GM21447 (cell line): ENCODE data around the gene TMEM167A.
A peak's percentile ranks its signal among the peaks of the same experiment; 100 is the strongest.
"Not testable (repeated sequence)": the region's sequence is repeated elsewhere in the genome, so short reads cannot be mapped to it uniquely, and the experiment has no call there.

ENCODE experiments used
- ATAC-seq: cut with Tn5 transposase; IDR thresholded peaks from one replicate; pipeline ENCODE4 v1.9.1; 2021; ENCODE audit not compliant: unreplicated experiment

The TMEM167A gene

DNA sequence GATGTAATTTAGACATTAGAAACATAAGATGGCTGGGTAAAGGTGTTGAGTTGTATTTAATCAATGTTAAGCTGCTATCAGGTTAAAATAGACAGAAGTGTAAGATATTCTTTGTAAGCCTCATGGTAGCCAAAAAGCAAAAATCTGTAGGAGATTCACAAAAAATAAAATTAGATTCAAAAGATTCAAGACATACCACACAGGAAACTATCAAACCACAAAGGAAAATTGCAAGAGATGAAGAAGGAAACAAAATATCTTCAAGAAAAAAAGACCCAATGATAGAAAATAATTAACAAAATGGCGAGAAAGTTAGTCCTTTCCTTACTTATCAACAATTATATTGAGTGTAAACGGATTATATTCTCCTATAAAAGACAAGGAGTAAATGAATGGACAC, 15.4 kb upstream of the TMEM167A start:
- no peak for ATAC-seq

DNA sequence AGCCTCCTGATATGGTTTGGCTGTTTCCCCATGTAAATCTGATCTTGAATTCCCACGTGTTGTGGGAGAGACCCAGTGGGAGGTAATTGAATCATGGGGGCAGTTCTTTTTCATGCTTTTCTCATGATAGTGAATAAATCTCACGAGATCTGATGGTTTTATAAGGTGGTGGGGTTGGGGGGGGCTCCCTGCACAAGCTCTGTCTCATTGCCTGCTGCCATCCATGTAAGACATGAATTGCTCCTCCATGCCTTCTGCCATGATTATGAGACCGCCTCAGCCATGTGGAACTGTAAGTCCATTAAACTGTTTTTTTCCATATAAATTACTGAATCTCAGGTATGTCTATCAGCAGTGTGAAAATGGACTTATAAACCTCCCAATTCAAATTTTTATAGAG, 13.0 kb upstream of the TMEM167A start:
- no peak for ATAC-seq

DNA sequence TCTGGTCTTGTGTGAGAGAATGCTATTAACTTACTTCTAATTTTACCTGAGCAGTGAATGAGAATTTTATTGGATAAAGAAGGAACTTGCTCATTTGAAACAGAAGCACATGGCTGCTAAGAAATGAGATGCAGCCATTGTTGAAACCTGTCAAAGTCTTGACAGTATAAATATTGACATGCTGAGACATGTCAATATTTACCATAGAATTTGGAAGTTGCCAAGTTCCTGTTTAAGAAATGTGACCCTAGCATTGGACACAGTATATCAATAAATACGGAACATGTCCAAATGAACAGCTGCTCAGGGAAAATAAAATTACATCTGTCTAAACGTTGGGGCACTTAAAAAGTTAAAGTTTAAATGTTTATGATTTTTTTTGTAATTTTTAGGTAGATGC, 7.9 kb upstream of the TMEM167A start:
- ATAC-seq, result no peak

DNA sequence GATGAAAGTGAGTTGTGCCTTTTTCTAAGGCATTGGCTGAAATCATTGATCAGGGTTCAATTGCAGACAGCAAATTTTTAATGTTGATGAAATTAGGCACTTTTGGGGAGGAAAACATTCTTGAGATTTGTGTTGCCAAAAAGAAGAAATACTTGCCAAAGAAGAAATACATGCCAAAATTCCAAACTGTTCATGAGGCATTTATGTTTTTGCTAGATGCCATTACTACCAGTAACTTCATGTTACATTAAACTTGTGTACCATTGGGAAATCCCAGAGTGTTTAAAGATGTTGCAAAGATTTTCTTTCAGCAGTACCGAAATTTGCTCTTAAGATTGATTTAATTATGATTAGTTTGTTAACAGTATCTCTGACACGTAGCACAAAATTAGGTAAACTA, 7.1 kb upstream of the TMEM167A start:
- ATAC-seq, result no peak

DNA sequence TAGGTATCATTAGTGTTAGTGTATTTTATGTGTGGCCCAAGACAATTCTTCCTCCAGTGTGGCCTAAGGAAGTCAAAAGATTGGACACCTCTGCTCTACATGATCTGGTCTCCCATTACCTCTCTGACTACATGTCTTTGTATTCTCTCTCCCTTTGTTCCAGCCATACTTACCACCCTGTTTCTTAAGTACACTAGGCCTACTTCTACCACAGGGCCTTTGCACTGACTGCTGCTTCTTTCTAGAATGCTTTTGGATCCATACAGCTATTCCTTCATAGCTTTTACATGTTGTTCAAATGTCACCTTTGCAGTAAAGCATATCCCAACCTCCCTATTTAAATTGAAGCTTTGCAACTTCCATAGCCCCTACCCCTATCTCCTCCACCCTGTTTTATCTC, 5.6 kb upstream of the TMEM167A start:
- ATAC-seq, result no peak

DNA sequence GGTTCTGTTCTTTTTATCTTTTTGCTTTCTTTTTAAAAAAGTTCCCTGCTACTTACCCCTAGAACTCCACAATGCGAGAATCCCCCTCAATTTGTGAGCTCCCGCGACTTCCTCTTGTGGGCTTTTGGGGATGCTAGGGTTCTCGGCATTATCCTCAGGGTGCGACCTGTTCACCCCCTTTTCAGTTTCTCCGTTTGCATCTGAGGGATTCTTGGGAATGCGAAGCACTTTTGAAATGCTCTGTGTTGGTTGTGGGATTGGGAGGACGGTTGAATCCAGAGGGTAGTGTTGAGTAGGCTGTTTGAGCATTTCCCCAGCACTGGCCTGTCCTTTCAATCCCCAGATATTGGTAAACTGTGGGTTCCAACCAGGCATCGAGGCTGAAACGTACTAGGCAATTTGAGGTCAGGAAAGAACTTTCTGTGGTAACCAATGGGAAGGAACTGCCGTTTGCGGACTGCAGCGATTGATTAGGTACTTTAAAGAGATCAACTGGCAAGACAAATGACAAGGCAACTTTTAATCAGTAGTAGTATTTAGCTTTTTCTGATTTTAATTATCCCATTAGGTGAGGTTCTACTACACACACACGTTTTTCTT, 568 bp upstream of the TMEM167A start:
- ATAC-seq, result peak; percentile 9

DNA sequence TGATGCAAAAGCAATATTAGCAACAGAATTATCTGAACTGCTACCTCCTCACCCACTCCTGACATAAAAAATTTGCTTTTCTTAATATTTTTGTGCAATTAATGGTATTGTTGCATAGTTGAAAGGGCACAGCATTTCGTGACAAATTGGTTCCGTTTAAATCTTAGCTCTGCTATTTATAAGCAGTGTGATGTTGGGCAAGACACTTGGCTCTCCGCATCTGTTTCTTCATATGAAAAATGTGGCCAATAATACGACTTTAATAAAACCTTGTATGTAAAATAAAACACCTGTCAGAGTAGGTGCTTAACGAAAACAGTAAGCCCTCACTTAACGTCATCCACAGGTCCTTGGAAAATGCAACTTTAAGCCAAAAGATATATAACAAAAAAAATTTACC, 4.2 kb downstream of the TMEM167A start:
- no peak for ATAC-seq

DNA sequence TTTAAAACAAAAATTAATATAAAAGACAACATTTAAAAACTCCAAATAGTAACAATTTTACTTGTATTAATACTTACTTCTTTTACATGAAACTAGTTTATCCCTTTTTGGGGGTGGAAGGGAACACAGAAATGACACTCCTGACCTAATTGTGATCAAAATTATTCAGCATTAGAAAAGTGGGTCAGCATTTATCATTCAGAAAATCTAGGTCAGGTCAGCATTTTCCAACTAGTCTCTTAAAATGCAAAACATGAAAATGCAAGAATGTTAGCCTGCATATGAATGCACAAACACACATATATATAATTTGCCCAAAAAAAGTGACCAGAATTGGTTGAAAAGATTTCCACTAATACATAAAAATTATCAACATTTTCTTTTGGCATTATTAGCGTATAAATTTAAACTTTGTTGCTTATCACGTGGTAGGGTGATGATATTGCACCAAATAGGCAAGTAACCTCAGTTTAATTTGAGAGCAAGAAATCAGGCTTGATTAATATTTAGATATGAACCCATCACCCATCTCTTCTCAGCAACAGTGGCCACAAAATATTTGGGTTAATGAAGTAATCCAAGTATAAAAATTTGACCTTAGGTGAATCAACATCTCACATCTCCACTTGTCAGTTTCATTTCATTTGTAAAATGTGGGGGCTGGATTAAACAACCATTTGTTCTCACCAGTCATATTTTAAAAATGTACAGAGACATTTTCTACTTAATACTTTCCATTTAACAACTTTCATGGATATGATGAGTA, 5.7 kb downstream of the TMEM167A start:
- ATAC-seq, result no peak

DNA sequence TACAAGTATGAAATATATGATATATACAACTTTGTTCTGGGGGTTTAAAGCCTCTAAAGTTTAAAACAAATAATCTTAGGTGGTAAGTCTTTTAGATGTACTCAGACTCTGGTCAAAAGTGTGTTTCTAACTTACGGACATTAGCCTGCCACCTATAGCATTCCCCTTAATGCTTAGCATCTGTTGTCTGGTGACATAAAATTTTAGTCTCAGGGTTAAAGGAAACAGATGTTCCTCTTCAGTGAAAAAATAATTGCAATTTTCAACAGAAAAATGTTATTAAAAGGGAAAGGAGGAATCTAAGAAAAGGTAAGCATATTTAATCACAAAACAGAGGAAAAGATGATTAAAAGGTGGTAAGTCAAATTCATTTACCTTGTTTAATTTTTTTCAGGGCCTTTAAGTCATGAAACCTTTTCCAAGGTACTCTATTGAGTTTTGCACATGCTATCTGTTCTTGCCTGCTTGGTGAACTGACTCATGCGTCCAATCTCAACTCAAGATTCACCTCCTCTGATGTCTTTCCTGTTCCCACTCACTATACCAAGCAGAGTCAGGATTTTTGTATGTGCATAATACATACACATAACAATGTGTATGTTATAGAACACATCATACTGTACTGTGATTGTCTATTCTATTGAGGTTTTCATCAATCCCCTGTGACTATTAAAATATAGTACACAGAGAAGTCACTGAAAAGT, 7.9 kb downstream of the TMEM167A start:
- ATAC-seq, result no peak

DNA sequence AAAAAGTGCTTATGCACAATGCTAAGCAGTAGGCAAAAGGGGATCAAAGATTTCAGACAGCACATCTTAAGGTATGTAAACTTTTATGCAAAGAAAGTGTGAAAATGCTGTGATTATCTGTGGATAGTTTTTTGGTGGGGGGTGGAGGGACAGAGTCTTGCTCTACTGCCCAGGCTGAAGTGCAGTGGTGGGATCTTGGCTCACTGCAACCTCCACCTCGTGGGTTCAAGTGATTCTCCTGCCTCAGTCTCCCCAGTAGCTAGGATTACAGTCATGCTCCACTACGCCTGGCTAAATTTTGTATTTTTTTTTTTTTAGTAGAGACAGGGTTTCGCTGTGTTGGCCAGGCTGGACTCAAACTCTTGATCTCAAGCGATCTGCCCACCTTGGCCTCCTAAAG, 9.8 kb downstream of the TMEM167A start:
- ATAC-seq, result not testable (repeated sequence)

DNA sequence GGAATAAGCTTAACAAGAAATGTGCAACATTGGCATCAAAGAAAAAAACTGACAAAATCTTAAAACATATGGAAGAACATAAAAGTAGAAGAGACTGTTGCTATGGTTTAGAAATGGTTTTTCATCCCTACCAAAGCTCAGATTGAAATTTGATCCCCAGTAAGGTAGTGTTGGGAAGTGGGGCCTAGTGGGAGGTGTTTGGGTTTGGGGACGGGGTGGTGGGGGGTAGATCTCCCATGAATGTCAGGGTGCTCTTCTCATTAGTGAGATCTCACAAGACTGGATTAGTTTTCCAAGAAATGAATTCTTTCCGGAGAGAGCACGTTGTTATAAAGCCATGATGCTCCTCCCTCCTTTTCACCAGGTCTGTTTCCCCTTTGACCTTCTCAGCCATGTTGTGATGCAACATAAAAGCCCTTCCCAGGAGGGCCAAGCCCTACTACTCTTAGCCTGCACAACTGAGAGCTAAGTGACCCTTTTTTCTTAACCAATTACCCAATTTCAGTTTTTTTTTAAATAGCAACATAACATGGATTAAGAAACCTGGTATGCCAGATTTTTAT, 10.6 kb downstream of the TMEM167A start:
- no peak for ATAC-seq

DNA sequence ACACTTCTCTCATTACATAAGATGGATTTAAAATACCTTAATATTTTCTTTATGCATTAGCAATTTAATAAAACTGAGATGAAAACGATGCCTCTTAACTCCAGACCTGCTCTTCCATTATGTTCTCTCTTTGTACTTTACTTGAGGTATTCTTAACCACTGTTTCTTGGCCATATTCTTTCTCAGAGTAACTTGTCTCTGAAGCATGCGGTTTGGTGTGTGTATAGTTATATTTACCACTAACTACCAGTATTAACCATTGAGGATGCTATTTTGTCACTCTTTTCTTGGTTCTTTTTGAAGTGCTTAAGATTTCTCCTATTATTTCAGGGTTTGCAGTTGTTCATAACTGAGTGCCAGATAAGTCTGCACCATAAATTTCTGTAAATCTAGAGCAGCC, 17.9 kb downstream of the TMEM167A start:
- ATAC-seq, result no peak

DNA sequence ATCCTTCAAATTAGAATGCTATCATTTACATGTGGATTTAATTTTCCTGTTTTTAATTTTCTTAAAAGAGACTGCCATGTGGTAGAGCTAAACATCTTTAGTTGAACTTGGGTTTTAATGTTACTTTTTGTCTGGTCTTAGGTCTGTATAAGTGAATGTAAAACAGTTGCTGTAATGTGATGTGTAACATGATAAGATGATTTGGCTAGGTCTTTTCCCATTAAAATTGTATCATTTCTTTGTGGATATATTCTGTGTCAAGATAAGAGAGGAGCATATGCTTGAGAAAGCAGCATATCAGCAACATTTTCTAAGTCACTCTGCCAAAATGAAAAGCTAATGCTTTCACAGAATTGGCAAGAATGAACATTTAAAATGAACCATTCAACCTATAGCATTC, 18.5 kb downstream of the TMEM167A start:
- no peak for ATAC-seq

DNA sequence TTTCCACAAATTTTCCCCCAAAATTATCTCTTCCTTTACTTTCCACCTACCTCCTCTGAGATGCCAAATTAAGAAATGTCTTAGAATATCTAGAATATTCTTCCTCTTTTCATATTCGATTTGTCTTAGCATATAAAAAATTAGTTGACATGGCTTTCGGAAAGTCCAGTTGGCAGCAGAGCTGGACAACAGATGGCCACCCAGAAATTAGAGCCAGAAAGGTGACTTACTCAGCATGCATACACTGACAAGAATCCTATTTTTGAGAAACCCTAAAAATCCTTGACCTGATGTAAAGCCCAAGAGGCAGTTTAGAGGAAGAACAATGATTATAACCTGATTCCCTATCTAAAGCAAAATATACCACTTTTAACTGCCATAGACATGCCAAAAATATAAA, 22.0 kb downstream of the TMEM167A start:
- ATAC-seq, result no peak

DNA sequence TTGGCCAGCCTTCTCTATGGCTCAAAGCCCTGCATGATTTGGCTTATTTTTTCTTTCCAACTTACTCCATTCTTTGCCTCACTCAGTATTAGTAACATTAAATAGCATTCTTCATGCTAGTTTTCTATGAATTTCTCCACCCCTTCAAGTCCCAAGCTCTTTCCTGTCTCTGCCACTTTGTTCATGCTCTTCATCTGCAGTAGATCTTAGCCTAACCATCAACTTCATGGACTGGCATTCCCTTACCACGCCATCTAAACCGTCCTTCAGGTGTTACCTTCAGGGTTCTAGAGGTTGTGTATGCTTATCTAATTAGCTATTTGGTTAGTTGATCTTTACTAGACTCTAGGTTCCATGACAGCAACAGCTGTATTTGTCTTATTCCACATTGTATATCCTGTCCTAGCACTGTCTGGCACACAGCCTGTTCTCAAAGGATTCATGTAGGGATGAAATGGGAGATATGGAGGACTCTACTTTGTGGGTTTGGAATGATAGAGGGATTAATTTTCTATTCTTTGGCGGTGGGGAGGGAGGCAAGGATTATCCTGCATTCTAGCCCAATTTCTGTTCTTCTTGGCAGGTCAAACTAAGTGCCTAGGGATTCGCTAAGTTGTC, 26.4 kb downstream of the TMEM167A start:
- no peak for ATAC-seq

DNA sequence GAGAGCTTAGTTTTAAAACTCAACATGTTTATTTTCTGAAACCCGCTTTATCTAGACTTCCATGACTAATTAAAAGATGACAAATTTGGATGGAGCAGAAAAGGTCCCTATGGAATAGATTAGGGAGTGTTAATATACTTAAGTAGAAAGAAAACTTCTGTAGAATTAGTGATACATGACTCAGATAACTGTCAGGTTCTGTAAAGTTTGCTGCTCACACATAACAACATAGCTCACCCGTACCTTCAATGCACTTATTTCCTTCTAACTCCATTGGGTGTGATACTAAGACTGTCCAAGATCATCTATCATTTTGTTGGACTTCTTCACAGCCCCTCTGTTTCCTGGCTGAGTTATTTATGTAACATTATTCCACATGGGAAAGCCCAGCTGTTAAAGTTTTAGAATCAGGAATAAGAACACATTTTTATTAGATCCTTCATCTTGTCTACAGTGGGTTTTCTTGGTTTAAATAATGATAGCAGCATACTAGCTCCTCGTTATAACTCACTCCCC, 27.8 kb downstream of the TMEM167A start:
- no peak for ATAC-seq

DNA sequence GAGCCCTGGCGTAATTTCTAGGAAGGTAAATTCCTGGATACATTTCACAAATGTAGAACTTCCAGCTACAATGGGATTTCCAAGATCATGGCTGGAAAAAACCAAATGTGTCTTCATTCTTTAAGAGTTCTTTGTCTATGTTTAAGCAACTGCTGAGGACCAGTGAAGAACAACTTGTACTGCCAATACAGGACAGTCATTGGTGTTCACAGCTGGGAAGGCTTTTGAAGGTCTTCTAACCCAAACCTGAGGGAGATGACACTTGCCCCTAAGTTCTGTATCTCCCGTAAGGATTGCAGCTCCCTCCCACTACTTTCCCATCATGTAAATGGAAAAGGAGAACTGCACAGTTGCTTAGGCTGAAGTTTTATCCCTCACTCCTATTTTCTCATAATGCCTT, 28.4 kb downstream of the TMEM167A start:
- ATAC-seq, result no peak

DNA sequence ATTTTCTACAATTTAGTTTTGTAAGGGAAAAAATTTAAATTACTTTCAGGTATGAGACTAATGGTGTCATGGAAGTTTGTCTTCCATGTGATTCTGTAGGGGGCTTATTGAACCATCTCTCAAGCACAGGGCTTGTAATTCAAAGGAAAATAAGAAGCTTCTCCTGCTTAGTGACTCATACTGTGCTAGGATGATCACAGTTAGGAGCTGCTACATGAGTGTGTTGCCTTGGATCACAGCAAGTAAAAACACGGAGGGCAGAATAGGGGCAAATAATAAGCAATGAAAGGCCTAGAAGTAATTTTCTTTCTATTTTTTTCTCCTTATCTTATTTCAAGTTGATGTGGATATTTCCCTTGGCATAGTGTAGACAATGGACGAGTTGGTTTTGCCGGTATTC, 28.9 kb downstream of the TMEM167A start:
- no peak for ATAC-seq

DNA sequence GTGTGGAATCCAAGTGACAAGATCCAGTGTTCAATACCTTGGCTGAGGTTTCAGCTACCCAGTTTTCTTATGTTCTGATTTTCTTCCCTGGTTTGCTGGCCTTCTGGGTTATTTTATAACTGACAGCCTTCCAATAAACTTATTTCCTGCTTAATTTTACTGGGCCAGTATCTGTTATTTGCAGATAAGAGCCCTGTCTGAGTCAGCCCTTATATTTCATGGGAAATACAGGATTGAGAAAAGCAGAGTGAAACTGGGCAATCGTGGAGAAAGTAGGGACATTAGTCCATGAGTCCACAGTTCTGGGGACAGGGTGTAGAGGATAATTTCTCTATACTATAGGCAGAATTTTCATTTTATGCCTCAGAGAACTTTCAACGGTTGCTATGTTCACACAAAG, 32.3 kb downstream of the TMEM167A start:
- no peak for ATAC-seq

DNA sequence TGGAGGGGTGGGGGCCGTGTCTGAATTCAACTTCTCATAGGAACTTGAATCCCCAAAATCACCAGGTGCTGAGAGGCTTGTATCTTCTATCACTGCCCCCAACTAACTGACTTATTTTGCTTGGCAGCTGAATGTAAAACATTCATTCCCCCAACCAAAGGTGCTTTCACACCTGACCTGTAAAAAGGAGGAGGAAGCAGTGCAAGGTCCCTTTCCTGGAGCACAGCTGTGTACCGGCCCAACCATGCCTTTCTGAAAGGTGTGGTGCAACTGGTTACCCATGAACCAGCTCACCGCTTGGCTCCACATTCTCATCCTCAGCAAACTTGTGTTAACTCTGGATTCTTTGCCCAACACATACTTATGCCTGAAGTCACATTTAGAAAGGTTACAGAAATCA, 34.7 kb downstream of the TMEM167A start:
- ATAC-seq, result no peak

DNA sequence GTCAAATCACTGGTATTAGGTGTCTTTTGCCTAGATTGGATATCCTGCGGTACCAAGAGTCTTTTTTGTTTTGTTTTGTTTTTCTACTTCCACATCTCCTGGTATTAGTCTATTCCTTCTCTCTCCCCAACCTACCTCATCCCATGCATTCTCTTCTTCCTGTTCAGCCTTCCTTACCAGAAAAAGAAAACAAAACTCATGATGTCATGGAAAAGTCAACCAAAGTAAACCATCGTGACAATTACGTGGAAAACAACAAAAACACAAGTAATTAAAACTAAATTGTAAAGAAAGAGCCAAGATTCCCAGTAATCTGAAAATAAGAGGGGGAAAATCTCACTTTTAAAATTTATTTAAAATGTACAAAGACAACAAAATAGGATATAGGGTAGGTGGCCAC, 38.3 kb downstream of the TMEM167A start:
- ATAC-seq, result no peak
